Aorta (tissue), 5 donors: ENCODE measurements around the gene LRBA. TPM values are rescaled to one million over a fixed set of nuclear protein-coding genes. Genes with fewer than 3 reads are reported as not detected.

Experiments
- ATAC-seq: fragments of 200-7000 bp; cut with Tn5 transposase; one replicate; pipeline ENCODE4 v1.9.1; 2022; ENCODE audit warnings: moderate library complexity; ENCODE audit not compliant: low FRiP score
- DNase-seq, 2 donors: peaks; one replicate each; pipeline ENCODE4 v3.0.0-alpha.2; 2020
- H3K27ac ChIP-seq, 2 donors: one replicate each; pipeline ENCODE4 v1.5.1; 2013; ENCODE audit warnings: low read length in 2 of 2, mild to moderate bottlenecking in 2 of 2, moderate library complexity in 2 of 2, control low read depth in 1 of 2, inconsistent platforms in 1 of 2, low read depth in 1 of 2
- H3K27me3 ChIP-seq, 2 donors: one replicate each; pipeline ENCODE4 v1.6.1; 2013; ENCODE audit warnings: control low read depth in 1 of 2, low read length in 1 of 2, mild to moderate bottlenecking in 1 of 2, moderate library complexity in 1 of 2; ENCODE audit not compliant: insufficient read depth in 2 of 2, control insufficient read depth in 1 of 2
- H3K36me3 ChIP-seq, 2 donors: one replicate each; pipeline ENCODE4 v1.6.1; 2013; ENCODE audit warnings: control low read depth in 1 of 2, low read length in 1 of 2, mild to moderate bottlenecking in 1 of 2; ENCODE audit not compliant: insufficient read depth in 2 of 2, control insufficient read depth in 1 of 2
- H3K4me1 ChIP-seq, 2 donors: one replicate each; pipeline ENCODE4 v1.6.1; 2013; ENCODE audit warnings: low read length in 2 of 2, control low read depth in 1 of 2, mild to moderate bottlenecking in 1 of 2, moderate library complexity in 1 of 2; ENCODE audit not compliant: insufficient read depth in 2 of 2, control insufficient read depth in 1 of 2
- H3K4me3 ChIP-seq, 2 donors: one replicate each; pipeline ENCODE4 v1.5.1; 2013; ENCODE audit warnings: low read length in 2 of 2, control low read depth in 1 of 2, mild to moderate bottlenecking in 1 of 2
- H3K9me3 ChIP-seq: one replicate; pipeline ENCODE4 v1.6.1; 2013; ENCODE audit warnings: mild to moderate bottlenecking, low read length; ENCODE audit not compliant: control insufficient read depth
- WGBS, 2 donors: extraction: QIAGEN DNeasy Blood & Tissue Kit; methylation state at CpG; one replicate each; pipeline ENCODE4 v1.1.7; 2013; 5-methylcytosine and 5-hydroxymethylcytosine counted together
- intact Hi-C, 2 donors: fragments of 100-400 bp; cut with DNase I; formaldehyde crosslinking; loops; one replicate each; pipeline versions ENCODE4 v1.14.2 to v1.15.0; 2022
- polyA plus RNA-seq, 2 donors: library from polyadenylated mRNA; stranded (reverse); fragments of 200-250 nt; gene quantifications; one replicate each; pipeline ENCODE4 v1.2.3, GENCODE V29; 2013
- total RNA-seq, 2 donors: library from RNA; stranded (reverse); fragmentation: NEBNext Ultra II Directional; extraction: Animal tissue kit (Norgen Biotek cat#: 25700); gene quantifications; one replicate each; pipeline ENCODE4 v1.2.1, GENCODE V29; 2021
- donor health status: healthy with polysubstance abuse.
- donor health status: Bipolar disorder and iron deficiency.
- donor health status: DM: no; HTN: no; CAD: no.
- donor health status: DM: no; HTN: no; CAD: no.
- donor health status: DM: yes; HTN: yes; CAD: no.

LRBA gene
- total and polyA plus RNA-seq, 4 donors = 4.8 to 34.5 (median 15.4) TPM

DNA sequence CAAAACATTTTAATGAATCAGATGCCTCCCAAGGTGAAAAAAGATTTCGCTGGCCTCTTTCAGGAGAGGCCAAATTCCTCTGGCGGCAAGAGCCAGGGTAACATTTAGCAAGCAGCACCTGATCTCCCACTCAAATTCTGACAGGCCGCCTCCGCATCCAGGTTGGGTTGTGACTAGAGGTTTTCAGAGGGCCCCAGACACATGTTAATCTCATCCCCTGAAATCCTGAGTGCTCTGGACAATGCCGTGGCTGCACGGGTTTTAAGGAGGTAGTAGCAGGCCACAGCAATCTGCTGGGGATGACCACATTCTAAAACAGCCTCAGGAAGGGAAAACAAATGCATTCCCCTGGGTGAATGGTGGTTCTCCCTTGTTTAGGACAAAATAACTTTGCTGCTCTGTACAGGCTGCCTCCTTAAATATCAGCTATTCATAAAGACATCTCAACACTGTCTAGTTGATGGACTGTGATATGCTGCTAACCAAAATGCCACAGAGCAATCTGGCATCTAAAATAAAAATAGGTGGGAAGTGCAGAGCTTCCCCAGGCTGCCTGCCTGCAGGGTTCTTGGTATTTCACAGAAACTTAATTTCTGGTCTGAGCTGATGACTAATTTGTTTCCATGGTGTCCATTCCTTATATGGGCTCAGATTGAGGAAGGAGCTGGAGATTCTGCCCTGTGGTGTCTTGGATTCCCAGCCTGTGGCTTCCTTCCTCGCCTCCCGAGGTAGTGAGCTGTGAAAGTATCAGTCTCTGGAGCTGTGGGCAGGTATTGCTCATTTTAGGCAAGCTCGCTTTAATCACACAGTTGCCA, 734.8 kb downstream of the LRBA start:
- H3K4me3 ChIP-seq = no peak overlapping the region
- 70 to 72% methylated on average over 9 of the region's 9 CpGs for WGBS, 2 donors
- no peak overlapping the region for H3K27ac ChIP-seq
- DNase-seq = no peak
- peaks cover 3% of the 10 kb centered on the region for H3K9me3 ChIP-seq
- no peaks in the 10 kb centered on the region for H3K27me3 ChIP-seq
- H3K4me1 ChIP-seq = no peaks in the 10 kb centered on the region
- no peak for ATAC-seq
- intact Hi-C loops = loop anchor here in 1 of 2 donors (10.0 kb wide), 1 partner anchor 305 kb away; the partner anchor contains the start of gene MAB21L2
- peaks cover 0 to 3% of the 10 kb centered on the region in 2 donors for H3K36me3 ChIP-seq

DNA sequence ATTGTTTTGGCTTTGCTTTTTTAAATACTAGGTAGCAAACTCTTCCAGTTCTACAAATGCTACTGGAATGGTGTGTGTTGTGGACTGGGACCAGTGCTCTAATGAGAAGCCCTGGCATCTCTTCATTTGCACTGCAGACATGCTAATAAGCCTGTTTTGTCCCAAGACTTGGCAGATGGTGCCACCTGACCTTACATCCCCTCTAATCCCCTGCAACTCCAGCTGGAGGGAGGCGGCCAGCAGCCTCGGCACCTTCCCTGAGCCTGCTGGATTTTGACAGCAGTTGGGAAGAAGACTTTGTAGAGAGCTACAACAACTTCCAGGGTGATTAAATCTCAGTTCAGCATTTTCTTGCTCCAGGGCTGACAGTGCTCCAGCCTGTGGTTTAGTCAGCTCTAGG, 736.9 kb downstream of the LRBA start:
- Histone ChIP-seq H3K9me3 (peaks cover 3% of the 10 kb centered on the region), H3K4me3 (no peak overlapping the region), H3K4me1 (no peaks in the 10 kb centered on the region), H3K27ac (no peak overlapping the region), H3K36me3 (peaks cover 0 to 3% of the 10 kb centered on the region in 2 donors), H3K27me3 (no peaks in the 10 kb centered on the region)
- no peak for DNase-seq
- 77 to 85% methylated on average over 2 of the region's 2 CpGs for WGBS, 2 donors
- intact Hi-C loops = no loop called here
- ATAC-seq = no peak

DNA sequence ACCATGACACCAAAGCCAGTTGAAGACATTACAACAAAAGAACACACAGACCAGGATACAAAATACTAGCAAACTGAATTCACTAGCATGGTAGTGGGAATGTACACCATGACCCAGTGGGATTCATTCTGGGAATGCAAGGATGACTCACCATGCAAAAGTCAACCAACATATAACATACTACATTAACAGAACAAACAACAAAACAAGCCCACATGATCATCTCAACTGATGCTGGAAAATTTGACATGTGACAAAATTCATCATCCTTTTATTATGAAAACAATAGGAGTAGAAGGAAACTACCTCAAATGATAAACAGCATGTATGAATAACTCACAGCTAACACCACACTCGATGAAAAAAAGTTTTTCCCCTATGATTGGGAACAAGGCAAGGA, 746.6 kb downstream of the LRBA start:
- Histone ChIP-seq H3K27ac (no peak overlapping the region), H3K36me3 (peaks cover 1 to 11% of the 10 kb centered on the region in 2 donors), H3K9me3 (peaks cover 2% of the 10 kb centered on the region), H3K27me3 (no peaks in the 10 kb centered on the region), H3K4me1 (no peaks in the 10 kb centered on the region), H3K4me3 (no peak overlapping the region)
- 91 to 98% methylated on average over 1 of the region's 1 CpG for WGBS, 2 donors
- DNase-seq (no peak), ATAC-seq (no peak)
- intact Hi-C loops = no loop called here

DNA sequence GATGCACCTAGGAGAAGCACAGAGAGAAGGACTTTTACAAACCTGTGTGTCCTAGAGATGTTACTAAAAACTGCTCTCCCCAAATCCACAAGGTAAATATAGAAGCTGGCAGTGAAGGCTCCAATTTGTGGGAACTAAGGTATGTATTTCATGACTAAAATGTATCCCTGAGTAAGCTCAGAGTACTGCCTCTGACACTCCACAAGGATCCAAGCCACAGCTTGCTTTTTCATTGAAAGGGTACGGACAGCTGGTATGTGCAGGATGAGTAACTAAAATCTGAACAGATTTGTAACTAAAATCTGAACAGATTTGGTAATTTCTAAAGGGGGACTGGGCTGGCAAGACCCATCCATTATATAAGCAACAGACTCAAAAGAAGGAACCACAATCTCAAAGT, 749.3 kb downstream of the LRBA start:
- Histone ChIP-seq H3K36me3 (peaks cover 1 to 11% of the 10 kb centered on the region in 2 donors), H3K4me1 (peaks cover 0 to 2% of the 10 kb centered on the region in 2 donors), H3K27ac (no peak overlapping the region), H3K4me3 (no peak overlapping the region), H3K9me3 (peaks cover 2% of the 10 kb centered on the region), H3K27me3 (no peaks in the 10 kb centered on the region)
- 97 to 99% methylated on average over 1 of the region's 1 CpG for WGBS, 2 donors
- no peak for DNase-seq
- intact Hi-C loops = no loop called here
- ATAC-seq = no peak

DNA sequence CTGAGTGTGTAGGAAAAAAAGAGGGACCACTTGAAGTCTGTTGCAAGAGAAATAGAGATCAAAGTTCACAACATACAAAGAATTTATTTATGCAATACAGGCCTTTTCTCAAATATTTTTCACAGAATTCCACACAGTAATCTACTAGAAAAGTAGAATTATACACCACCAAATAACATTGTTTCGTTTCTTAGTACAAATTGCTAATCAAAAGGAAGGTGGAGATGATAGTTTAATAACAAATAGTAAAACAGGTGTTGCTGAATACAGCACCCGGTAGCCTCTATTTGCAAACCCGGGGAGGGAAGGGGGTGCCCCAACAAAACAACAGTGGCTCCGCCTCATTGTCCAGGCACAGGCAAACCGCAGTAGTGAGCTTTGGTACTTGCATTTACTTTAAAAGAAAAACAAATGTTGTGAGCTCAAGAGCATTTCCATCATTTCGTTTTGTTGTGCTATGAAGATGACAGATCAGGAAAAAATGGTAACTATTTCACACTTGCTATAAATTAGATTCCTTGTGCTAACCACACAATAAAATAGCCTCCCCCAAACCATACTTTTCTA, 750.4 kb downstream of the LRBA start:
- H3K27me3 ChIP-seq = no peaks in the 10 kb centered on the region
- H3K36me3 ChIP-seq = peaks cover 0 to 11% of the 10 kb centered on the region in 2 donors
- peaks cover 0 to 2% of the 10 kb centered on the region in 2 donors for H3K4me1 ChIP-seq
- H3K9me3 ChIP-seq = peaks cover 2% of the 10 kb centered on the region
- ATAC-seq (no peak), DNase-seq (no peak)
- no peak overlapping the region for H3K4me3 ChIP-seq
- WGBS, 2 donors = 67 to 79% methylated on average over 6 of the region's 6 CpGs
- no peak overlapping the region for H3K27ac ChIP-seq
- intact Hi-C loops = no loop called here

DNA sequence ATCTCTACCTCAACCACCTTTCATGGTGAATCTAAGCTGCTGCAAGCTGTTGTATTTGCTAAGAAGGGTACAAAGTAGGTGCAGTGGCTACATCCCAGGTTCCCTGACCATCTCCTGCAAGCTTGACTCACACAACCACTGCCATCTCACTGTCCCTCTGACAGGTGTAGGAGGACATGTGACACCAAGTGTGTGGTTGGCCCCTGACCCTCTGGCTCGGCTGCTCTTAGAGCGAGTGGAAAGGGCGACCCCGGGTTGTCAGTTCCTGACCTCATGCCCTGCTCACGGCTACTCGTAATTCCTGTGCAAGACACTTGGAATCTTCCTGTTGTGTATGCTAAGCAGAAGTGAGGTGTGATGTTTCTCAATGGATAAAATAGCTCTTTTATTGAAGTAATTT, 752.5 kb downstream of the LRBA start:
- Histone ChIP-seq H3K4me1 (peaks cover 0 to 2% of the 10 kb centered on the region in 2 donors), H3K27me3 (no peaks in the 10 kb centered on the region), H3K9me3 (peaks cover 2% of the 10 kb centered on the region), H3K27ac (no peak overlapping the region), H3K4me3 (no peak overlapping the region), H3K36me3 (peaks cover 0 to 11% of the 10 kb centered on the region in 2 donors)
- no peak for DNase-seq
- 85 to 93% methylated on average over 6 of the region's 6 CpGs for WGBS, 2 donors
- intact Hi-C loops = no loop called here
- ATAC-seq = no peak

DNA sequence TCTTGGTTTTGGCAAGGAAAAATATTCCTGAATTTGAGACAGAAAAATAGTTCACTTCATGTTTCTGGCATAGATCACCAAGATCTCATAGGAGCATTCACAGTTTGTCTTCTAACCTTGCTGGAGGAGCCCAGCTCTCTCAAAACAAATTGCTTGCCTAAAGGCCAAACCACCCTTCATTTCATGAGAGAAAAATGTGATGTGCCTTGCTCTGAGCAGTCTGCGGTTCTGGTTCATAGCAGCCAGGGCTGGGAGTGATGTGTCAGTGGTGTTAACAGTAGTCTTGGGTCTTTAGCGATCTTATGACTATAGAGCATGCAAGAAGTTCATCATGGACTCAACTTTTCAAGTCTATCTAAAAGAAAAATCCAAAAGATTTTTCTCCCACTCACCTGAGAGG, 753.5 kb downstream of the LRBA start:
- H3K4me1 ChIP-seq = peaks cover 0 to 2% of the 10 kb centered on the region in 2 donors
- DNase-seq = no peak
- H3K36me3 ChIP-seq = peaks cover 0 to 15% of the 10 kb centered on the region in 2 donors
- no peaks in the 10 kb centered on the region for H3K27me3 ChIP-seq
- intact Hi-C loops = no loop called here
- peaks cover 2% of the 10 kb centered on the region for H3K9me3 ChIP-seq
- WGBS, 2 donors = 61 to 71% methylated on average over 2 of the region's 2 CpGs
- H3K27ac ChIP-seq = no peak overlapping the region
- ATAC-seq = no peak
- H3K4me3 ChIP-seq = no peak overlapping the region

DNA sequence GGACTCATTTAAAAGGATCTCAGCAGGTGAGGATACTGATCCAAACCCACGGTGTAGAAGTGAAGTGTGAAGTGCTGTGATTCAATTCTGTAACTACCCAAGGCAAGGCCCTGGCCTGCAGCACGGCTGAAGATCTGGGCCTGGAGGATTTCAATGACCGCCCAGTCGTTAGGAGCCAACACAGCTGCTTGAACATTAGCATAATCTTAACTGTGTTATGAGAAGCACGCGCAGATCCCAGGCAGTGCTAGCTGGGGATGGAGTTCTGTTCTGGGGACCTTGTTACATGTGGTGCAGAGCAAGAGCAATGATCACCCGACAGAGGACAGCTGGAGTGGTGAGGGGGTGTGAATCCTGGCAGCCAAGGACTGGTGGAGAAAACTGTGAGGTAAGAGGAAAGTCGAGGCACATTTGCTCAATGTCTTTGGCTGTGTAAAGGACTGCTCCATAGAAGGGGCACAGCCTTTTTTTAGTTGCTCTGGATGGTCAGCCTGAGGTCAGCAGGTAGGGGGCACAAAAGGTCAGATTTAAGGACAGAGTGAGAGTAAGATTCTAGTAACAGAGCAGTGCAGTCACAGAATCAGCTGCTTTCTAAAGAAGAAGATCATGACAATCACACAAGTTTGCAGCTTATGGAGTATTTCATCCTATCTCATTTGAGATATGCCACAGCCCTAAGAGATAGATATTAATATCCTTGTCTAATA, 755.1 kb downstream of the LRBA start:
- no peak overlapping the region for H3K4me3 ChIP-seq
- no peak for ATAC-seq
- no peaks in the 10 kb centered on the region for H3K9me3 ChIP-seq
- WGBS, 2 donors = 83 to 84% methylated on average over 8 of the region's 8 CpGs
- no peaks in the 10 kb centered on the region for H3K27me3 ChIP-seq
- no peak for DNase-seq
- peaks cover 0 to 9% of the 10 kb centered on the region in 2 donors for H3K36me3 ChIP-seq
- intact Hi-C loops = no loop called here
- peaks cover 0 to 2% of the 10 kb centered on the region in 2 donors for H3K4me1 ChIP-seq
- H3K27ac ChIP-seq = no peak overlapping the region
